Epithelial cell of esophagus (primary cell): ENCODE data around the gene ZBTB42.
A peak's percentile ranks its signal among the peaks of the same experiment; 100 is the strongest.
"Not testable (repeated sequence)": the region's sequence is repeated elsewhere in the genome, so short reads cannot be mapped to it uniquely, and the experiment has no call there.

Experiments used
- DNase-seq: peaks from one replicate; pipeline ENCODE4 v3.0.0; 2010; ENCODE audit warnings: low read depth
- H3K4me3 ChIP-seq: 2 replicates; pipeline ENCODE4 v1.5.1; 2011; ENCODE audit warnings: mild to moderate bottlenecking, low read length, control low read depth
- CTCF ChIP-seq: IDR thresholded peaks from 2 replicates; pipeline ENCODE4 v1.5.1; 2011; ENCODE audit warnings: low read depth, mild to moderate bottlenecking, low read length, control low read depth, inconsistent platforms; ENCODE audit not compliant: insufficient read depth; ENCODE audit errors: missing control alignments

The ZBTB42 gene

GRCh38 chr14:104826861-104827176 lies 25.9 kb downstream of the ZBTB42 start:
- DNase-seq, result peak; percentile 24
- peak overlapping the region; percentile 51 for H3K4me3 ChIP-seq
- no peak for TF ChIP-seq CTCF

GRCh38 chr14:104827177-104828055 lies 26.5 kb downstream of the ZBTB42 start:
- peak; percentile 57 for TF ChIP-seq CTCF
- DNase-seq, result peak; percentile 56
- H3K4me3 ChIP-seq, result peak overlapping the region; percentile 51

GRCh38 chr14:104830781-104831180 lies 29.9 kb downstream of the ZBTB42 start:
- DNase-seq, result no peak
- no peak overlapping the region for H3K4me3 ChIP-seq
- TF ChIP-seq CTCF, result no peak

- not testable (repeated sequence) for DNase-seq, H3K4me3 ChIP-seq
These were observed 35.5 kb downstream of the ZBTB42 start for GRCh38 chr14:104836171-104836935.

- H3K4me3 ChIP-seq, result no peak overlapping the region
- no peak for DNase-seq
- no peak for TF ChIP-seq CTCF
These were observed 40.8 kb downstream of the ZBTB42 start for GRCh38 chr14:104841730-104842129.

GRCh38 chr14:104843006-104843405 lies 42.1 kb downstream of the ZBTB42 start:
- DNase-seq, result no peak
- no peak for TF ChIP-seq CTCF
- no peak overlapping the region for H3K4me3 ChIP-seq

- no peak for DNase-seq
- no peak overlapping the region for H3K4me3 ChIP-seq
- no peak for TF ChIP-seq CTCF
These were observed 42.8 kb downstream of the ZBTB42 start for GRCh38 chr14:104843442-104844305.
